Activated naive CD4-positive, alpha-beta T cell treated with anti-CD3 and anti-CD28 coated beads, Interleukin-2, amount 50 U/mL, for 16 hours (primary cell): ENCODE results near the gene NHLRC4.

Experiments
- DNase-seq: peaks from one replicate; pipeline ENCODE4 v3.0.0-alpha.2; 2020

The NHLRC4 gene

GRCh38 chr16:606656-607307 lies 40.0 kb downstream of the NHLRC4 start:
- DNase-seq: no peak

GRCh38 chr16:608019-608418 lies 41.2 kb downstream of the NHLRC4 start:
- peak; percentile 40 for DNase-seq

GRCh38 chr16:609316-609715 lies 42.5 kb downstream of the NHLRC4 start:
- no peak for DNase-seq

GRCh38 chr16:609984-610383 lies 43.2 kb downstream of the NHLRC4 start:
- no peak for DNase-seq

- peak; percentile 64 for DNase-seq
These were observed 43.9 kb downstream of the NHLRC4 start for GRCh38 chr16:610513-611381.

- no peak for DNase-seq
These were observed 48.3 kb downstream of the NHLRC4 start for GRCh38 chr16:615122-615521.

- DNase-seq: no peak
These were observed 50.2 kb downstream of the NHLRC4 start for GRCh38 chr16:616733-617586.

- DNase-seq: no peak
These were observed 51.0 kb downstream of the NHLRC4 start for GRCh38 chr16:617855-618254.
